Adrenal gland (tissue), 5 donors: ENCODE data around the gene SLC66A3.

Source experiments
- CTCF ChIP-seq, 6 experiments: fragments of 450-650 bp in 4 of 6; fragments of 200-600 bp in 2 of 6; sonication (generic) in 1 of 6; IDR thresholded peaks; 1 replicate in 5 of 6; 2 replicates in 1 of 6; pipeline versions ENCODE4 v1.5.1 to v1.8.0; 2016 to 2021; ENCODE audit warnings: antibody characterized with exemption in 6 of 6, mild to moderate bottlenecking in 2 of 6, moderate library complexity in 1 of 6
- POLR2A ChIP-seq, 2 donors: fragments of 450-650 bp; IDR thresholded peaks; one replicate each; pipeline ENCODE4 v1.6.1; 2017; ENCODE audit warnings: antibody characterized with exemption in 2 of 2, mild to moderate bottlenecking in 2 of 2, moderate library complexity in 1 of 2
- donor health status: DM: no; HTN: no; CAD: no.

GRCh38 chr2:11213975-11214374, 58.7 kb downstream of the SLC66A3 start:
- TF ChIP-seq POLR2A (IDR thresholded peaks at IDR 0.05) (no peak), CTCF (IDR thresholded peaks at IDR 0.05) (no peak)
